ENCODE measurements around the gene HOXD8.

Gene HOXD8

GRCh38 chr2:176174824-176175708 is 45.6 kb downstream of the HOXD8 start:
- DNase-seq: no peak

GRCh38 chr2:176175709-176176607 is 46.5 kb downstream of the HOXD8 start:
- no peak for DNase-seq

- DNase-seq: peak; percentile 73
These were observed 48.1 kb downstream of the HOXD8 start for GRCh38 chr2:176177580-176178037.

GRCh38 chr2:176178038-176178756 is 48.7 kb downstream of the HOXD8 start:
- DNase-seq: peak; percentile 69

DNA sequence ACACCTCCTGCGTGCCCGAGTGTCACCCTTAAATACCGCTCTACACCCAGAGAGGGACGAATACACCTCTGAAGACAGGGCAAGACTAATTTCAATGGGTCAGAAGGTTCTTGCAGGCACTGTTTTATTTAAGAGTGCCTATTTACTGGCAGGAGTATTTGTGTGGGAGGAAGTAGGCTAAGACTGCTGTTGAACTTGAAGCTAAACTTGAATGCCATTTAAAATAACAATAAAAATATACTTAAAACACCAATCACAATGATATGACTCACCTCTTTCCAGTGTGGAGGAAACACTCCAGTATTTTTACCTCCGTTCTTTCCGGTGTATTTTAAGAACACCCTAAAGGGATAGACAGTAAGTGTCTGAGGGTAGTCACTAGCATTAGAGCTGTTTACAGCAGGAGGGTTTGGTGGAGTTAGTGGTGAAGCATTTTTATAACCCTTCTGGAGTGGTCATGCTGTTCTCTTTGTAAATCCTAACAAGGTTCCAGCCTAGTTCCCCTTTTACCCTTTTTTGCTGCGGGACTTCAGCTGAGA is 49.3 kb downstream of the HOXD8 start:
- DNase-seq: no peak

DNA sequence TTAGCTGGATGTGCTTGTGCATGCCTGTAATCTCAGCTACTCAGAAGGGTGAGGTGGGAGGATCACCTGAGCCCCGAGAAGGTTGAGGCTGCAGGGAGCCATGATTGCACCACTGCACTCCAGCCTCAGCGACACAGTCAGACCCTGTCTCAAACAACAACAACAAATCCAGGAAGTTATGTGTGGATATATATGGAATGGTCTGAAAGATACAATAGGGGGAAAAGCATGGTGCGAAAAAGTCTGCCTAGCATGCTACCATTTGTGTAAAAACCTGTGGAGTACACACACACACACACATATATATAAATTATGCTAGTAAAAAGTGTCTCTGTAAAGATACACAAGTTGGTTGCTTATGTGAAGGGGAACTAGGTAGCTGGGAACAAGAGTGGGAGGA is 52.0 kb downstream of the HOXD8 start:
- DNase-seq: no peak
